Psoas muscle (tissue), 8 donors: ENCODE measurements around the gene CYTH4. TPM values are rescaled to one million over a fixed set of nuclear protein-coding genes. Genes with fewer than 3 reads are reported as not detected.

Source experiments
- ATAC-seq, 4 donors: fragments of 200-7000 bp; cut with Tn5 transposase; one replicate each; pipeline ENCODE4 v1.9.1; 2020; ENCODE audit warnings: moderate library complexity in 3 of 4, mild to moderate bottlenecking in 2 of 4
- DNase-seq, 2 donors: peaks; one replicate each; pipeline ENCODE4 v3.0.0-alpha.2; 2020
- H3K27ac ChIP-seq: fragments of 200-600 bp; one replicate; pipeline ENCODE4 v1.8.0; 2022
- H3K27me3 ChIP-seq, 3 donors: fragments of 200-600 bp in 1 of 3; one replicate each; pipeline versions ENCODE4 v1.6.1 to v1.8.0; 2013 to 2022; ENCODE audit warnings: low read length in 2 of 3, mild to moderate bottlenecking in 2 of 3, moderate library complexity in 1 of 3; ENCODE audit not compliant: insufficient read depth in 3 of 3
- H3K36me3 ChIP-seq, 2 donors: fragments of 200-600 bp in 1 of 2; one replicate each; pipeline versions ENCODE4 v1.6.1 to v1.8.0; 2013 to 2022; ENCODE audit warnings: low read depth in 1 of 2, mild to moderate bottlenecking in 1 of 2, moderate library complexity in 1 of 2; ENCODE audit not compliant: insufficient read depth in 1 of 2
- H3K4me1 ChIP-seq: fragments of 200-600 bp; one replicate; pipeline ENCODE4 v1.8.0; 2022
- H3K4me3 ChIP-seq: fragments of 200-600 bp; one replicate; pipeline ENCODE4 v1.8.0; 2022; ENCODE audit warnings: mild to moderate bottlenecking
- H3K9me3 ChIP-seq: fragments of 200-600 bp; one replicate; pipeline ENCODE4 v1.8.0; 2022
- WGBS, 3 donors: extraction: QIAGEN DNeasy Blood & Tissue Kit; methylation state at CpG; one replicate each; pipeline versions ENCODE4 v1.1.6 to v1.1.7; 2013; 5-methylcytosine and 5-hydroxymethylcytosine counted together
- intact Hi-C, 2 donors: fragments of 100-400 bp; cut with DNase I; formaldehyde crosslinking; loops; one replicate each; pipeline versions ENCODE4 v1.11.0 to v1.14.2; 2022
- polyA plus RNA-seq, 3 donors: library from polyadenylated mRNA; stranded (reverse); fragments of 200-250 nt; gene quantifications; one replicate each; pipeline ENCODE4 v1.2.3, GENCODE V29; 2013
- total RNA-seq, 4 donors: library from RNA; stranded (reverse); fragmentation: NEBNext Ultra II Directional in 2 of 4; extraction: Animal tissue kit (Norgen Biotek cat#: 25700) in 2 of 4; gene quantifications; one replicate each; pipeline versions ENCODE4 v1.2.1 to v1.2.4, GENCODE V29; 2021 to 2023
- TF ChIP-seq, protein P1 (sequence below): fragments of 200-600 bp; IDR thresholded peaks from one replicate; pipeline ENCODE4 v1.8.0; 2022; ENCODE audit warnings: antibody characterized with exemption
- donor health status: healthy with polysubstance abuse.
- donor health status: DM: no; HTN: no; CAD: no; lungs with moderate emphysema.
- donor health status: Bipolar disorder and iron deficiency.
- donor health status: healthy.
- donor health status: DM: yes; HTN: yes; CAD: no.
- donor health status: DM: no; HTN: no; CAD: no.
- donor health status: DM: no; HTN: no; CAD: no.
- donor health status: DM: yes; HTN: yes; CAD: no.

The CYTH4 gene
- total and polyA plus RNA-seq, 7 donors = 0.63 to 8.5 (median 3.0) TPM

DNA sequence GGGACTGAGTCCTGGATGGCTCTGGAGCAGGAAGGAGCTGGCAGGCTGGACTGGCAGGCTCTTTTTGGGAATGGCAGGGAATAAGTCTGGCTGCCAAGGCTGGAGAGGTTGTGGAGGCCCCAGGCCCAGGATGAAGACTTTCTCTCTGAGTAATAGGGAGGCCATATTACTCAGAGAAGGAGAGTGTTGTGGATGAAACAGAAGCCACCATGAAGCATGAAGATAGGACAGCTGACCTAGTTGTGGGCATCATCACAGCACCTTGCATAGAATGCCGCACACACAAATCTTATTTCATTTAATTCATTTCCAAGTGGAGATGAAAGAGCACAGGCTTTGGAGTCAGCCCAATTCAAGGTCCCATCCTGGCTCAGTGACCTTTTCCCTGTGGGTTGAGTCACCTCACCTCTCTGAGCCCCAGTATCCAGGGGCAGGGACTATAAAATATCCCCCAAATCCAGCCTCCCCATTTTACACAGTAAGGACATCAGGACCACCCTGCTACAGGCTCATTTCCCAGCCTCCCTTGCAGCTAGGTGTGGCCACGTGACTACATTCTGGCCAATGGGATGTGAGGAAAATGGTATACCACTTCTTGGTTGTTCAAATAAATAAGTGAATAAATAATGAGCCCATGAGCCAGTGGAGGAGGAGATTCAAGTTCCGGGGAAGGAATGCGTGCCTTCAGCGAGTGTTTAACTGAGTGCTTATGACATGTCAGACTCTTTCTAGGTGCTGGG is 9.4 kb downstream of the CYTH4 start:
- intact Hi-C loops = no loop called here
- H3K4me3 ChIP-seq = no peak overlapping the region
- TF ChIP-seq, protein P1, sequence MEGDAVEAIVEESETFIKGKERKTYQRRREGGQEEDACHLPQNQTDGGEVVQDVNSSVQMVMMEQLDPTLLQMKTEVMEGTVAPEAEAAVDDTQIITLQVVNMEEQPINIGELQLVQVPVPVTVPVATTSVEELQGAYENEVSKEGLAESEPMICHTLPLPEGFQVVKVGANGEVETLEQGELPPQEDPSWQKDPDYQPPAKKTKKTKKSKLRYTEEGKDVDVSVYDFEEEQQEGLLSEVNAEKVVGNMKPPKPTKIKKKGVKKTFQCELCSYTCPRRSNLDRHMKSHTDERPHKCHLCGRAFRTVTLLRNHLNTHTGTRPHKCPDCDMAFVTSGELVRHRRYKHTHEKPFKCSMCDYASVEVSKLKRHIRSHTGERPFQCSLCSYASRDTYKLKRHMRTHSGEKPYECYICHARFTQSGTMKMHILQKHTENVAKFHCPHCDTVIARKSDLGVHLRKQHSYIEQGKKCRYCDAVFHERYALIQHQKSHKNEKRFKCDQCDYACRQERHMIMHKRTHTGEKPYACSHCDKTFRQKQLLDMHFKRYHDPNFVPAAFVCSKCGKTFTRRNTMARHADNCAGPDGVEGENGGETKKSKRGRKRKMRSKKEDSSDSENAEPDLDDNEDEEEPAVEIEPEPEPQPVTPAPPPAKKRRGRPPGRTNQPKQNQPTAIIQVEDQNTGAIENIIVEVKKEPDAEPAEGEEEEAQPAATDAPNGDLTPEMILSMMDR = no peak
- no peaks in the 10 kb centered on the region for H3K4me1 ChIP-seq
- no peak overlapping the region for H3K27ac ChIP-seq
- no peaks in the 10 kb centered on the region for H3K36me3 ChIP-seq
- WGBS, 3 donors = 91 to 92% (median 92%) methylated on average over 5 of the region's 5 CpGs
- ATAC-seq (no peak), DNase-seq (no peak)
- H3K27me3 ChIP-seq = peaks cover 0 to 22% (median 9%) of the 10 kb centered on the region in 3 donors
- H3K9me3 ChIP-seq = no peaks in the 10 kb centered on the region

DNA sequence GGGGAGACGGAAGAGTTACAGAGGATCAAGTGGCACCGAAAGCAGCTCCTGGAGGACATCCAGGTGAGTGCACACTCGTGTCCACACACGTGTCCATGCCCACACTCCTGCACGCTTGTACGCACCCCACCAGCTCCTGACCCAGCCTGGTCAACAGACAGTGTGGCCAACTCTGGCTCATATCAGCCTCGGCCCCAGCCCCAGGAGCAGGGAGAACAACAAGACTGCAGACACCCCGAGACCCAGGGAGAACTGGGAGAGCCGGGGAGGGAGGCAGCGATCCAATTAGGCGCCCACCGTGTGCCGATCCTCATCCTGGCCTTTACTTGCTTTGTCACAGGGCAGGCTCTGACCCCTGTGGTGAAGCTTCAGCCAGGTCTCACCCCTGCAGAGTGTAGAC is 10.3 kb downstream of the CYTH4 start:
- TF ChIP-seq, protein P1 = no peak
- WGBS, 3 donors = 82 to 84% (median 82%) methylated on average over 12 to 13 of the region's 13 CpGs
- DNase-seq = no peak
- Histone ChIP-seq H3K36me3 (no peaks in the 10 kb centered on the region), H3K4me1 (no peaks in the 10 kb centered on the region), H3K9me3 (no peaks in the 10 kb centered on the region), H3K27me3 (peaks cover 0 to 22% (median 9%) of the 10 kb centered on the region in 3 donors), H3K27ac (no peak overlapping the region), H3K4me3 (no peak overlapping the region)
- intact Hi-C loops = no loop called here
- no peak for ATAC-seq

DNA sequence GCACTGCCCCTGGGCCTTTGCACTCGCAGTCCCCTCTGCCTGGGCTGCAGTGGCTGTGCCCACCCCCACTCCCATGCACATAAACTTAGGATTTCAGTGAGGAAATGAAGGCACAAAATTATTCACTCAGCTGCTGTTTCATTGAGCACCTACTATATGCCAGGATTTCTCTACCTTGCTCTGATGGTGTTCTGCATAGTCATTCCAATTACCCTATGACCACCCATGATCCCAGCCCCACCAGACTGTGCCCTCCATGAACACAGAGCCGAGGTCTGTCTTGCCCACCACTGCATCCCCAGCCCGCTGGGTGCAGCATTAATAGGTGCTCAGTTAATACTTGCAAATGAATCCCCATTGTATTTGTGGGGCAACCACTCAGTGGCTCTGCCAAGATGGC is 10.9 kb downstream of the CYTH4 start:
- no peak for ATAC-seq
- no peaks in the 10 kb centered on the region for H3K4me1 ChIP-seq

DNA sequence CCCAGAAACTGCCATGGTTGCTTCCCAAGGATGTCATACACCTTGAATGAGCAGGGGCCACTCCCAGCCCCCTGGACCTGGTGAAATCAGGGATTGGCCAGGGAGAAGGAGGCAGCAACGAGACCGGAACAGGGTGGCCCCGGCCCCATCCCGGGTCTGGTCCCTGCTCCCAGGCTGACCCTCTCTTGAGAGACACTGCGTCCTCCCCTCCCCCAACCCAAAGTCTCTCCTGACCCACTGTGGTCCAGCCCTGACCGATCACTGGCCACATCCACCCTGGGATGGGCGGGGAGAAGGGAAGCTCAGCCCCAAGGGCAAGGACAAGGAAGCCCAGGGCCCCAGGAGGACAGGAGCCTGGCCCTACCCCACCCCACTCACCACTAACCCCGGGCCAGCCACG is 12.4 kb downstream of the CYTH4 start:
- Histone ChIP-seq H3K9me3 (no peaks in the 10 kb centered on the region), H3K27me3 (peaks cover 0 to 24% (median 9%) of the 10 kb centered on the region in 3 donors), H3K36me3 (no peaks in the 10 kb centered on the region), H3K27ac (no peak overlapping the region), H3K4me1 (no peaks in the 10 kb centered on the region), H3K4me3 (no peak overlapping the region)
- WGBS, 3 donors = 63 to 65% (median 64%) methylated on average over 8 to 9 of the region's 9 CpGs
- intact Hi-C loops = no loop called here
- peak in 1 of 4 donors; percentile 10 for ATAC-seq
- TF ChIP-seq, protein P1 = no peak
- no peak for DNase-seq

More for the DNA sequence above, 10.9 kb downstream of the CYTH4 start:
- peaks cover 0 to 24% (median 9%) of the 10 kb centered on the region in 3 donors for H3K27me3 ChIP-seq
- no peaks in the 10 kb centered on the region for H3K9me3 ChIP-seq
- no peak for DNase-seq
- no peak overlapping the region for H3K27ac ChIP-seq
- no peak overlapping the region for H3K4me3 ChIP-seq
- intact Hi-C loops = no loop called here
- TF ChIP-seq, protein P1 = no peak
- 81 to 87% (median 83%) methylated on average over 3 of the region's 3 CpGs for WGBS, 3 donors
- H3K36me3 ChIP-seq = no peaks in the 10 kb centered on the region
